ENCODE results near the gene CD44. TPM values are rescaled to one million over a fixed set of nuclear protein-coding genes. Genes with fewer than 3 reads are reported as not detected.
"Not testable (repeated sequence)": the region's sequence is repeated elsewhere in the genome, so short reads cannot be mapped to it uniquely, and the experiment has no call there.

The CD44 gene
- total RNA-seq, 4 donors from 2014 or later, result 19.5 to 32.5 (median 29.2) TPM

- intact Hi-C loops (cut with DNase I; ENCODE audit: low total_unique reads) (no loop called here), in situ Hi-C loops (cut with MboI; ENCODE audit: low sequenced_read_pairs in 4 of 4) (no loop called here)
- Histone ChIP-seq H3K36me3 (no peaks in the 10 kb centered on the region), H3K4me3 (no peak overlapping the region), H3K27me3 (no peaks in the 10 kb centered on the region), H3K9me3 (no peaks in the 10 kb centered on the region), H3K27ac (no peak overlapping the region), H3K4me1 (no peaks in the 10 kb centered on the region)
- no peak for TF ChIP-seq POLR2A (IDR thresholded peaks at IDR 0.05)
- TF ChIP-seq CTCF (IDR thresholded peaks at IDR 0.05 in 4 of 5, conservative IDR thresholded peaks at IDR 0.05 in 1 of 5), result no peak
- DNase-seq (no peak), ATAC-seq (no peak)
Observed at GRCh38 chr11:35106595-35106994, 32.4 kb upstream of the CD44 start.

GRCh38 chr11:35107861-35108260 is 31.1 kb upstream of the CD44 start:
- DNase-seq, result no peak
- H3K27me3 ChIP-seq, result no peaks in the 10 kb centered on the region
- intact Hi-C loops (cut with DNase I; ENCODE audit: low total_unique reads), result no loop called here
- no peak overlapping the region for H3K4me3 ChIP-seq
- no peak overlapping the region for H3K27ac ChIP-seq
- H3K4me1 ChIP-seq, result no peaks in the 10 kb centered on the region
- no peaks in the 10 kb centered on the region for H3K9me3 ChIP-seq
- no peaks in the 10 kb centered on the region for H3K36me3 ChIP-seq
- ATAC-seq, result no peak
- in situ Hi-C loops (cut with MboI; ENCODE audit: low sequenced_read_pairs in 4 of 4), result no loop called here
- TF ChIP-seq POLR2A (IDR thresholded peaks at IDR 0.05) (no peak), CTCF (IDR thresholded peaks at IDR 0.05 in 4 of 5, conservative IDR thresholded peaks at IDR 0.05 in 1 of 5) (no peak)

- H3K4me1 ChIP-seq, result not testable (repeated sequence)
Observed at GRCh38 chr11:35108336-35108735, 30.6 kb upstream of the CD44 start.

GRCh38 chr11:35109041-35109440 is 29.9 kb upstream of the CD44 start:
- Histone ChIP-seq H3K4me3 (no peak overlapping the region), H3K27me3 (no peaks in the 10 kb centered on the region), H3K27ac (no peak overlapping the region), H3K36me3 (no peaks in the 10 kb centered on the region), H3K9me3 (no peaks in the 10 kb centered on the region), H3K4me1 (no peaks in the 10 kb centered on the region)
- DNase-seq (no peak), ATAC-seq (no peak)
- TF ChIP-seq POLR2A (IDR thresholded peaks at IDR 0.05) (no peak), CTCF (IDR thresholded peaks at IDR 0.05 in 4 of 5, conservative IDR thresholded peaks at IDR 0.05 in 1 of 5) (no peak)
- intact Hi-C loops (cut with DNase I; ENCODE audit: low total_unique reads), result no loop called here
- in situ Hi-C loops (cut with MboI; ENCODE audit: low sequenced_read_pairs in 4 of 4), result no loop called here

More at GRCh38 chr11:35108336-35108735, 30.6 kb upstream of the CD44 start:
- H3K36me3 ChIP-seq; H3K27ac ChIP-seq; ATAC-seq; H3K4me3 ChIP-seq; intact Hi-C loops (cut with DNase I; ENCODE audit: low total_unique reads); H3K9me3 ChIP-seq; DNase-seq; H3K27me3 ChIP-seq; in situ Hi-C loops (cut with MboI; ENCODE audit: low sequenced_read_pairs in 4 of 4): not testable (repeated sequence)

- ATAC-seq, result no peak
- TF ChIP-seq CTCF (IDR thresholded peaks at IDR 0.05 in 4 of 5, conservative IDR thresholded peaks at IDR 0.05 in 1 of 5) (no peak), POLR2A (IDR thresholded peaks at IDR 0.05) (no peak)
- Histone ChIP-seq H3K27ac (no peak overlapping the region), H3K27me3 (no peaks in the 10 kb centered on the region), H3K9me3 (no peaks in the 10 kb centered on the region), H3K4me3 (no peak overlapping the region), H3K36me3 (no peaks in the 10 kb centered on the region), H3K4me1 (no peaks in the 10 kb centered on the region)
- in situ Hi-C loops (cut with MboI; ENCODE audit: low sequenced_read_pairs in 4 of 4) (no loop called here), intact Hi-C loops (cut with DNase I; ENCODE audit: low total_unique reads) (no loop called here)
- no peak for DNase-seq
Observed at GRCh38 chr11:35109827-35110226, 29.1 kb upstream of the CD44 start.

Data from gastrocnemius medialis (tissue), 4 donors.